GM19395 (cell line): ENCODE data around the gene GLRX5.

ENCODE experiments used
- ATAC-seq: cut with Tn5 transposase; IDR thresholded peaks from one replicate; pipeline ENCODE4 v1.9.1; 2021; ENCODE audit warnings: mild to moderate bottlenecking, moderate library complexity; ENCODE audit not compliant: unreplicated experiment

GLRX5 gene

GRCh38 chr14:95534299-95535225 is at the start of gene GLRX5:
Gene GLRX5, plus strand, starts transcription at chr14:95535050. Its CDS starts 40 bp downstream, at chr14:95535090.
- ATAC-seq: peak; percentile 93

- ATAC-seq: no peak
Measured at GRCh38 chr14:95485222-95485819, 49.5 kb upstream of the GLRX5 start.

GRCh38 chr14:95486875-95487668 is 47.8 kb upstream of the GLRX5 start:
- ATAC-seq: no peak

GRCh38 chr14:95487669-95488084 is 47.2 kb upstream of the GLRX5 start:
- ATAC-seq: no peak

- ATAC-seq: no peak
Measured at GRCh38 chr14:95488376-95489213, 46.3 kb upstream of the GLRX5 start.

- no peak for ATAC-seq
Measured at GRCh38 chr14:95489214-95490137, 45.4 kb upstream of the GLRX5 start.

- ATAC-seq: no peak
Measured at GRCh38 chr14:95490138-95490509, 44.7 kb upstream of the GLRX5 start.

GRCh38 chr14:95490727-95491451 is 44.0 kb upstream of the GLRX5 start:
- ATAC-seq: no peak

- ATAC-seq: no peak
Measured at GRCh38 chr14:95491936-95492608, 42.8 kb upstream of the GLRX5 start.

GRCh38 chr14:95493503-95493902 is 41.3 kb upstream of the GLRX5 start:
- no peak for ATAC-seq

- ATAC-seq: no peak
Measured at GRCh38 chr14:95493976-95494375, 40.9 kb upstream of the GLRX5 start.

- no peak for ATAC-seq
Measured at GRCh38 chr14:95494456-95494855, 40.4 kb upstream of the GLRX5 start.

GRCh38 chr14:95495076-95495475 is 39.8 kb upstream of the GLRX5 start:
- no peak for ATAC-seq

GRCh38 chr14:95495538-95496025 is 39.3 kb upstream of the GLRX5 start:
- ATAC-seq: peak; percentile 95

- peak; percentile 30 for ATAC-seq
Measured at GRCh38 chr14:95496111-95496681, 38.7 kb upstream of the GLRX5 start.

- no peak for ATAC-seq
Measured at GRCh38 chr14:95496690-95497259, 38.1 kb upstream of the GLRX5 start.

- ATAC-seq: no peak
Measured at GRCh38 chr14:95497561-95498011, 37.3 kb upstream of the GLRX5 start.
